IMR-90 (cell line): ENCODE results near the gene REC114. TPM values are rescaled to one million over a fixed set of nuclear protein-coding genes. Genes with fewer than 3 reads are reported as not detected.

Experiments used
- ATAC-seq: fragments of 200-7000 bp; cut with Tn5 transposase; 2 replicates; pipeline ENCODE4 v1.9.1; 2020; ENCODE audit warnings: low read depth, mild to moderate bottlenecking, moderate library complexity
- BruUV-seq: library from RNA; stranded (reverse); fragments of 400-500 nt; replicated peaks from 2 replicates; lab custom pipeline; 2021; lab: Mats Ljungman, UMichigan
- CTCF ChIA-PET: fragments of 300-600 bp; formaldehyde crosslinking; extraction: SDS; loops from one replicate; lab custom pipeline; 2021; ENCODE audit warnings: antibody characterized with exemption; lab: Yijun Ruan, JAX
- POLR2A ChIA-PET: fragments of 300-600 bp; sonication (Branson Sonifier 250); formaldehyde crosslinking; loops from one replicate; lab custom pipeline; 2022; ENCODE audit warnings: antibody characterized with exemption; ENCODE audit not compliant: unreplicated experiment; lab: Charles Lee
- DNase-seq: peaks from one replicate; pipeline ENCODE4 v3.0.0; 2013
- H2AFZ ChIP-seq: replicated peaks from 2 replicates; pipeline ENCODE3; 2013; ENCODE audit warnings: low read length, mild to moderate bottlenecking; ENCODE audit not compliant: poor library complexity
- H2AK5ac ChIP-seq: 2 replicates; pipeline ENCODE4 v1.6.1; 2013; ENCODE audit warnings: low read depth, low read length, inconsistent platforms
- H2AK9ac ChIP-seq: replicated peaks from 2 replicates; pipeline ENCODE3; 2013; ENCODE audit warnings: mild to moderate bottlenecking, low read depth, low read length, moderate library complexity; ENCODE audit not compliant: poor library complexity
- H2BK120ac ChIP-seq: 2 replicates; pipeline ENCODE4 v1.6.1; 2013; ENCODE audit warnings: low read depth, low read length, inconsistent platforms
- H2BK15ac ChIP-seq: 3 replicates; pipeline ENCODE4 v1.6.1; 2013; ENCODE audit warnings: low read depth, low read length, inconsistent platforms
- H2BK20ac ChIP-seq: 2 replicates; pipeline ENCODE4 v1.6.1; 2013; ENCODE audit warnings: low read depth, mild to moderate bottlenecking, inconsistent platforms, low read length, moderate library complexity
- H2BK5ac ChIP-seq: 2 replicates; pipeline ENCODE4 v1.6.1; 2013; ENCODE audit warnings: mild to moderate bottlenecking, low read depth, low read length, inconsistent platforms; ENCODE audit not compliant: poor library complexity, severe bottlenecking
- H3K14ac ChIP-seq: replicated peaks from 2 replicates; pipeline ENCODE4 v1.6.1; 2013; ENCODE audit warnings: low read depth, low read length, inconsistent platforms
- H3K18ac ChIP-seq: 2 replicates; pipeline ENCODE4 v1.6.1; 2013; ENCODE audit warnings: low read depth, low read length, control low read depth
- H3K23ac ChIP-seq: 2 replicates; pipeline ENCODE4 v1.6.1; 2013; ENCODE audit warnings: low read depth, low read length, inconsistent platforms
- H3K27ac ChIP-seq: 2 replicates; pipeline ENCODE4 v1.5.1; 2013; ENCODE audit warnings: mild to moderate bottlenecking, control low read depth, low read length; ENCODE audit not compliant: insufficient read depth
- H3K27me3 ChIP-seq: 2 replicates; pipeline ENCODE4 v1.6.1; 2013; ENCODE audit warnings: low read length; ENCODE audit not compliant: control insufficient read depth, insufficient read depth
- H3K36me3 ChIP-seq: 2 replicates; pipeline ENCODE4 v1.6.1; 2013; ENCODE audit warnings: low read length, mixed read lengths; ENCODE audit not compliant: control insufficient read depth, insufficient read depth
- H3K4ac ChIP-seq: 2 replicates; pipeline ENCODE4 v1.6.1; 2013; ENCODE audit warnings: low read depth, low read length, inconsistent platforms
- H3K4me1 ChIP-seq: 2 replicates; pipeline ENCODE4 v1.6.1; 2013; ENCODE audit warnings: low read length, mixed read lengths; ENCODE audit not compliant: control insufficient read depth, insufficient read depth
- H3K4me2 ChIP-seq: 2 replicates; pipeline ENCODE4 v1.6.1; 2013; ENCODE audit warnings: low read depth, mild to moderate bottlenecking, control low read depth, low read length, moderate library complexity
- H3K4me3 ChIP-seq: 2 replicates; pipeline ENCODE4 v1.5.1; 2013; ENCODE audit warnings: low read depth, mild to moderate bottlenecking, control low read depth, low read length, moderate library complexity; ENCODE audit not compliant: insufficient read depth
- H3K56ac ChIP-seq: 2 replicates; pipeline ENCODE4 v1.6.1; 2013; ENCODE audit warnings: low read length, inconsistent platforms; ENCODE audit not compliant: insufficient read depth; ENCODE audit errors: extremely low read depth
- H3K79me1 ChIP-seq, 2 experiments: 2 replicates each; pipeline ENCODE4 v1.6.1; 2013; ENCODE audit warnings: low read length in 2 of 2, inconsistent platforms in 1 of 2, low read depth in 1 of 2
- H3K9ac ChIP-seq: 2 replicates; pipeline ENCODE4 v1.6.1; 2013; ENCODE audit warnings: low read depth, low read length, control low read depth
- H3K9me1 ChIP-seq: 2 replicates; pipeline ENCODE4 v1.6.1; 2013; ENCODE audit warnings: low read length, inconsistent platforms; ENCODE audit not compliant: insufficient read depth
- H3K9me3 ChIP-seq: 2 replicates; pipeline ENCODE4 v1.6.1; 2013; ENCODE audit warnings: low read length; ENCODE audit not compliant: control insufficient read depth, insufficient read depth
- H4K20me1 ChIP-seq: 2 replicates; pipeline ENCODE4 v1.6.1; 2013; ENCODE audit warnings: low read length, inconsistent platforms; ENCODE audit not compliant: insufficient read depth
- H4K5ac ChIP-seq: 2 replicates; pipeline ENCODE4 v1.6.1; 2013; ENCODE audit warnings: mild to moderate bottlenecking, low read depth, low read length, control low read depth
- H4K8ac ChIP-seq, 2 experiments: 2 replicates each; pipeline ENCODE4 v1.6.1; 2013; ENCODE audit warnings: low read depth in 2 of 2, low read length in 2 of 2, control low read depth in 1 of 2, inconsistent platforms in 1 of 2
- H4K91ac ChIP-seq: 2 replicates; pipeline ENCODE4 v1.6.1; 2013; ENCODE audit warnings: low read depth, low read length, inconsistent platforms; ENCODE audit not compliant: insufficient read depth
- FOS ChIP-seq: fragments of 150-350 bp; IDR thresholded peaks from 2 replicates; pipeline ENCODE4 v1.6.1; 2016; ENCODE audit warnings: low read depth, low read length
- MAZ ChIP-seq: IDR thresholded peaks from 2 replicates; pipeline ENCODE4 v1.6.1; 2012; ENCODE audit warnings: low read depth, mild to moderate bottlenecking, low read length, improper control_type of control experiment, moderate library complexity, borderline replicate concordance
- RAD21 ChIP-seq: IDR thresholded peaks from 2 replicates; pipeline ENCODE4 v1.6.1; 2012; ENCODE audit warnings: low read length, improper control_type of control experiment
- WGBS, 2 experiments: methylation state at CpG; one replicate each; pipeline versions ENCODE4 v1.1.5 to v1.1.7; 2013; ENCODE audit warnings: missing lambda C conversion rate in 2 of 2; ENCODE audit not compliant: insufficient read length in 1 of 2; ENCODE audit errors: extremely low coverage in 2 of 2; 5-methylcytosine and 5-hydroxymethylcytosine counted together
- dilution Hi-C: fragments of 300-500 bp; cut with HindIII; formaldehyde crosslinking; loops from one replicate; pipeline ENCODE4 v1.14.3; 2018; ENCODE audit warnings: low sequenced_read_pairs; ENCODE audit not compliant: unreplicated experiment
- in situ Hi-C: fragments of 300-500 bp; cut with MboI; formaldehyde crosslinking; loops from 3 replicates; pipeline ENCODE4 v1.14.3; 2019; ENCODE audit warnings: low sequenced_read_pairs, inconsistent platforms, mixed read lengths
- intact Hi-C: fragments of 100-400 bp; cut with micrococcal nuclease; formaldehyde crosslinking; loops from 2 replicates; pipeline ENCODE4 v1.10.0; 2022
- polyA plus RNA-seq, 3 experiments: library from polyadenylated mRNA; depleted of rRNA; stranded (reverse); fragments of >200 nt; gene quantifications; 2 replicates each; pipeline ENCODE4 v1.2.3, GENCODE V29; 2012; ENCODE audit warnings: low replicate concordance in 1 of 3
- total RNA-seq: library from RNA; depleted of rRNA; stranded (reverse); fragments of >200 nt; gene quantifications from 2 replicates; pipeline ENCODE4 v1.2.3, GENCODE V29; 2012

REC114 gene
- total and polyA plus RNA-seq, 2 of the 4 experiments (the other 2 are of a cell fraction), result not detected

GRCh38 chr15:73433873-73434272 is 9.1 kb upstream of the REC114 start:
- in situ Hi-C loops (no loop called here), intact Hi-C loops (no loop called here), dilution Hi-C loops (no loop called here)
- H2BK120ac ChIP-seq, result no peak overlapping the region
- no peak overlapping the region for H3K18ac ChIP-seq
- no peaks in the 10 kb centered on the region for H3K9me1 ChIP-seq
- no peak overlapping the region for H2BK20ac ChIP-seq
- no CpG with 5 or more reads among the region's 4 CpGs for WGBS, 2 experiments
- no peak overlapping the region for H3K23ac ChIP-seq
- ATAC-seq (no peak), DNase-seq (no peak)
- no peak overlapping the region for H2AFZ ChIP-seq
- H3K9me3 ChIP-seq, result no peaks in the 10 kb centered on the region
- no peaks in the 10 kb centered on the region for H3K4me1 ChIP-seq
- no peaks in the 10 kb centered on the region for H3K36me3 ChIP-seq
- no peak overlapping the region for H3K56ac ChIP-seq
- ChIA-PET POLR2A (no interaction called here), CTCF (no interaction called here)
- H3K79me1 ChIP-seq, result no peaks in the 10 kb centered on the region
- no peak overlapping the region for H4K8ac ChIP-seq
- BruUV-seq, result no TSS peak
- no peak overlapping the region for H3K9ac ChIP-seq
- H4K5ac ChIP-seq, result no peak overlapping the region
- peaks cover 20% of the 10 kb centered on the region for H3K27me3 ChIP-seq
- no peak overlapping the region for H3K27ac ChIP-seq
- H3K4ac ChIP-seq, result no peak overlapping the region
- no peak for TF ChIP-seq MAZ
- no peak for TF ChIP-seq RAD21
- no peak for TF ChIP-seq FOS
- H3K14ac ChIP-seq, result no peak overlapping the region
- no peak overlapping the region for H3K4me2 ChIP-seq
- no peak overlapping the region for H2AK9ac ChIP-seq
- H4K91ac ChIP-seq, result no peak overlapping the region
- H2AK5ac ChIP-seq, result no peak overlapping the region
- H4K20me1 ChIP-seq, result no peaks in the 10 kb centered on the region
- H2BK15ac ChIP-seq, result no peak overlapping the region
- H3K4me3 ChIP-seq, result no peak overlapping the region
- no peak overlapping the region for H2BK5ac ChIP-seq
